K562 (cell line): ENCODE measurements around the gene MACROH2A2. TPM values are rescaled to one million over a fixed set of nuclear protein-coding genes. Genes with fewer than 3 reads are reported as not detected.

Experiments
- ARID1B ChIP-seq: fragments of 450-650 bp; IDR thresholded peaks from 2 replicates; pipeline ENCODE4 v1.6.1; 2016; ENCODE audit warnings: antibody characterized with exemption, mild to moderate bottlenecking, inconsistent platforms
- BCL6 ChIP-seq: fragments of 250-450 bp; sonication (Bioruptor Pico); IDR thresholded peaks from 2 replicates; pipeline ENCODE4 v1.4.0; 2020
- CBFA2T2 ChIP-seq: fragments of 450-650 bp; conservative IDR thresholded peaks from 2 replicates; pipeline ENCODE4 v1.6.1; 2017; ENCODE audit warnings: mild to moderate bottlenecking
- CBFA2T3 ChIP-seq: fragments of 450-650 bp; IDR thresholded peaks from 2 replicates; pipeline ENCODE4 v1.6.1; 2017
- CEBPB ChIP-seq: fragments of 450-650 bp; IDR thresholded peaks from 2 replicates; pipeline ENCODE4 v1.6.1; 2016; ENCODE audit warnings: missing genetic modification characterization, missing compliant biosample characterization
- E2F3 ChIP-seq: fragments of 250-450 bp; sonication (Bioruptor Pico); IDR thresholded peaks from 2 replicates; pipeline ENCODE4 v1.4.0; 2020; ENCODE audit warnings: mild to moderate bottlenecking
- EZH2 ChIP-seq: IDR thresholded peaks from 2 replicates; pipeline ENCODE4 v1.6.1; 2012; ENCODE audit warnings: low read depth, mild to moderate bottlenecking, inconsistent platforms, low read length, borderline replicate concordance
- FOS ChIP-seq: IDR thresholded peaks from 3 replicates; pipeline ENCODE4 v1.6.1; 2011; ENCODE audit not compliant: insufficient read length; ENCODE audit errors: extremely low read depth
- HEY1 ChIP-seq: fragments of 250-450 bp; sonication (Bioruptor Pico); IDR thresholded peaks from 2 replicates; pipeline ENCODE4 v1.5.0; 2020; ENCODE audit warnings: mild to moderate bottlenecking, moderate library complexity, borderline replicate concordance
- MLLT1 ChIP-seq, 2 experiments: fragments of 450-650 bp; IDR thresholded peaks; 2 replicates each; pipeline ENCODE4 v1.6.1; 2016
- MTA1 ChIP-seq: fragments of 450-650 bp; IDR thresholded peaks from 2 replicates; pipeline ENCODE4 v1.6.1; 2017; ENCODE audit warnings: borderline replicate concordance
- PML ChIP-seq: IDR thresholded peaks from 2 replicates; pipeline ENCODE4 v1.6.1; 2012; ENCODE audit warnings: low read length, inconsistent platforms
- RERE ChIP-seq: sonication (generic); formaldehyde crosslinking; IDR thresholded peaks from 2 replicates; pipeline ENCODE4 v1.8.0; 2023; ENCODE audit warnings: missing genetic modification reagents, mild to moderate bottlenecking, borderline replicate concordance
- SMARCA5 ChIP-seq: fragments of 450-650 bp; IDR thresholded peaks from 2 replicates; pipeline ENCODE4 v1.6.1; 2016
- TAF7 ChIP-seq: fragments of 450-650 bp; IDR thresholded peaks from 2 replicates; pipeline ENCODE4 v1.6.1; 2016; ENCODE audit warnings: missing genetic modification characterization, missing compliant biosample characterization
- TEAD4 ChIP-seq, 2 experiments: sonication (generic) in 1 of 2; formaldehyde crosslinking in 1 of 2; IDR thresholded peaks; 2 replicates each; pipeline versions ENCODE4 v1.6.1 to v1.8.0; 2012 to 2022; ENCODE audit warnings: borderline replicate concordance in 1 of 2, inconsistent platforms in 1 of 2, low read length in 1 of 2, mild to moderate bottlenecking in 1 of 2, missing genetic modification reagents in 1 of 2
- ZNF146 ChIP-seq: IDR thresholded peaks from one replicate; pipeline ENCODE4 v1.6.1; 2018; ENCODE audit warnings: missing compliant biosample characterization; ENCODE audit not compliant: unreplicated experiment
- ZNF175 ChIP-seq: fragments of 200-800 bp; sonication (Bioruptor generic); IDR thresholded peaks from 2 replicates; pipeline ENCODE4 v1.6.1; 2016; ENCODE audit warnings: low read depth, mild to moderate bottlenecking, missing genetic modification characterization, missing compliant biosample characterization
- ZNF212 ChIP-seq: fragments of 450-650 bp; formaldehyde crosslinking; IDR thresholded peaks from 2 replicates; pipeline ENCODE4 v1.4.0; 2020; ENCODE audit warnings: mild to moderate bottlenecking
- ZNF449 ChIP-seq: fragments of 250-450 bp; sonication (Bioruptor Pico); IDR thresholded peaks from 2 replicates; pipeline ENCODE4 v1.8.0; 2022; ENCODE audit warnings: moderate library complexity, mild to moderate bottlenecking, inconsistent platforms
- ZNF79 ChIP-seq: fragments of 250-450 bp; sonication (Bioruptor Pico); IDR thresholded peaks from 2 replicates; pipeline ENCODE4 v1.4.0; 2020; ENCODE audit warnings: low read depth, mild to moderate bottlenecking, moderate library complexity
- polyA plus RNA-seq, 8 experiments: library from polyadenylated mRNA; depleted of rRNA in 4 of 8; stranded (reverse) in 5 of 8; unstranded in 3 of 8; fragments of >200 nt; fragmentation: Nextera tagmentation in 2 of 8; fragmentation: Illumina TruSeq in 1 of 8; extraction: Ambion mirVana in 2 of 8; extraction: Trizol in 1 of 8; gene quantifications; 2 replicates each; pipeline versions ENCODE4 v1.2.1 to v1.2.3, GENCODE V29; 2011 to 2014; ENCODE audit warnings: inconsistent platforms in 1 of 8, missing spikeins in 1 of 8
- total RNA-seq, 7 experiments: library from RNA; depleted of rRNA in 6 of 7; stranded (reverse); fragments of >200 nt in 6 of 7; fragmentation: Illumina TruSeq in 2 of 7; extraction: Trizol in 2 of 7; gene quantifications; 2 replicates each; pipeline versions ENCODE4 v1.2.1 to v1.2.3, GENCODE V29; 2011 to 2021; ENCODE audit warnings: low replicate concordance in 1 of 7
- TF ChIP-seq, protein P1 (sequence below): fragments of 250-450 bp; sonication (Bioruptor Pico); IDR thresholded peaks from 2 replicates; pipeline ENCODE4 v1.8.0; 2021; ENCODE audit warnings: borderline replicate concordance, mild to moderate bottlenecking, moderate library complexity; ENCODE audit not compliant: poor library complexity, severe bottlenecking

MACROH2A2 gene
- total and polyA plus RNA-seq, 9 of the 15 experiments (the other 6 are each of a cell fraction or from before 2014, with no cell fraction given): 0.07 TPM; not detected in 8

DNA sequence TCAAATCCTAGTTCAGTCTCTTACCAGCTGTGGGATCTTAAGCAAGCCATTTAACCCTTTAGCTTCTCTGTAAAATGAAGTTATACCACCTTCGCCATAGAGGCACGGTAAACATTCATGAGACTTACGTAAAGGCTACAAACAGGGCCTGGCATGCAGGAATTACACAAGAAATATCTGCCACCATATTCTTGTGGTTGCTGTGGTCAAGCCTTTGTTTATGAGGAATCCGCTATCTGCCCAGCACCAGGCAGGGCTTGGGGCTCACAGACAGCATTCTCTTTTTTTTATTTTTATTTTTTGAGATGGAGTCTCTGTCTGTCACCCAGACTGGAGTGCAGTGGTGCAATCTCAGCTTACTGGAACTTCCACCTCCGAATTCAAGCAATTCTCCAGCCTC lies 70.1 kb downstream of the MACROH2A2 start (continued):
- TF ChIP-seq MLLT1 (IDR thresholded peaks at IDR 0.05): peak in 1 of 2 experiments; percentile 51; a peak in 1 of 4 replicates
- peak; percentile 22; the same call in 1 of the 2 replicates for TF ChIP-seq ARID1B
- TF ChIP-seq ZNF175 (CRISPR knock-in tag): no peak
- TF ChIP-seq CEBPB (tag): peak; percentile 57
- peak; percentile 74 for TF ChIP-seq CBFA2T3
- no peak for TF ChIP-seq ZNF146
- no peak for TF ChIP-seq ZNF212 (CRISPR knock-in tag)
- no peak for TF ChIP-seq BCL6 (CRISPR knock-in tag)
- no peak for TF ChIP-seq SMARCA5
- TF ChIP-seq RERE (CRISPR knock-in tag): no peak
- no peak for TF ChIP-seq ZNF79
- no peak for TF ChIP-seq E2F3 (CRISPR knock-in tag)
- TF ChIP-seq FOS: no peak
- peak; percentile 80 for TF ChIP-seq TEAD4 (IDR thresholded peaks at IDR 0.05; ENCODE audit: low read length)
- no peak for TF ChIP-seq TEAD4 (CRISPR knock-in tag; IDR thresholded peaks at IDR 0.05; ENCODE audit: borderline replicate concordance)
- TF ChIP-seq TAF7 (tag): no peak
- no peak for TF ChIP-seq EZH2
- no peak for TF ChIP-seq ZNF449
- TF ChIP-seq, protein P1, sequence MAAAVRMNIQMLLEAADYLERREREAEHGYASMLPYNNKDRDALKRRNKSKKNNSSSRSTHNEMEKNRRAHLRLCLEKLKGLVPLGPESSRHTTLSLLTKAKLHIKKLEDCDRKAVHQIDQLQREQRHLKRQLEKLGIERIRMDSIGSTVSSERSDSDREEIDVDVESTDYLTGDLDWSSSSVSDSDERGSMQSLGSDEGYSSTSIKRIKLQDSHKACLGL: no peak
- TF ChIP-seq CBFA2T2: peak; percentile 40; the same call in 1 of the 2 replicates
- TF ChIP-seq MTA1: no peak
- peak; percentile 44; the same call in 1 of the 2 replicates for TF ChIP-seq PML
- no peak for TF ChIP-seq HEY1 (CRISPR knock-in tag)
